GM18519 (cell line): ENCODE measurements around the gene SLC19A2.
"Not testable (repeated sequence)": the region's sequence is repeated elsewhere in the genome, so short reads cannot be mapped to it uniquely, and the experiment has no call there.

Source experiments
- ATAC-seq: cut with Tn5 transposase; IDR thresholded peaks from one replicate; pipeline ENCODE4 v1.9.1; 2021; ENCODE audit warnings: mild to moderate bottlenecking, moderate library complexity; ENCODE audit not compliant: unreplicated experiment, low FRiP score

Gene SLC19A2

GRCh38 chr1:169485431-169486280 is at the start of gene SLC19A2:
Gene SLC19A2, minus strand, starts transcription at chr1:169485944. Its CDS starts 178 bp downstream, at chr1:169485766.
- peak; percentile 97 for ATAC-seq

- no peak for ATAC-seq
Observed at GRCh38 chr1:169534653-169535052, 48.9 kb upstream of the SLC19A2 start.

- ATAC-seq, result not testable (repeated sequence)
Observed at GRCh38 chr1:169533528-169534190, 47.9 kb upstream of the SLC19A2 start.

DNA sequence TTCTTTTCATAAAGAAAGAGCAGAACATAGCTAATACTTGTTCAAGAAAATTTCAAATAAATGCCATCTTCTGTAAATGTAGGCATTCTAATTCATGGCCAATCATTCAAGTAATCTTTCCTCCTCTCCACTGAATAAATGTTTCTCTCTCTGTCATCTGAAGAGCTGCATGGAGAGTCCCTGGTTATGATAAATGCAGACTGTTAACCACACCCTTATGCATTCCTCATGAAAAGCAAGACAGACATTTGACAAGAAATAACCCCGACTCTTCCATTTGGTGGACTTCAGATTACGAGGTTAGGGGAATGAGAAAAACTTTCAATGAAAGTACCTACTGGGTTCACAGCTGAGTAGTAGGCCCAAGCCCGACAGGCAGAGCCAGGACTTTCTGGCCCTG is 44.7 kb upstream of the SLC19A2 start:
- ATAC-seq, result no peak

DNA sequence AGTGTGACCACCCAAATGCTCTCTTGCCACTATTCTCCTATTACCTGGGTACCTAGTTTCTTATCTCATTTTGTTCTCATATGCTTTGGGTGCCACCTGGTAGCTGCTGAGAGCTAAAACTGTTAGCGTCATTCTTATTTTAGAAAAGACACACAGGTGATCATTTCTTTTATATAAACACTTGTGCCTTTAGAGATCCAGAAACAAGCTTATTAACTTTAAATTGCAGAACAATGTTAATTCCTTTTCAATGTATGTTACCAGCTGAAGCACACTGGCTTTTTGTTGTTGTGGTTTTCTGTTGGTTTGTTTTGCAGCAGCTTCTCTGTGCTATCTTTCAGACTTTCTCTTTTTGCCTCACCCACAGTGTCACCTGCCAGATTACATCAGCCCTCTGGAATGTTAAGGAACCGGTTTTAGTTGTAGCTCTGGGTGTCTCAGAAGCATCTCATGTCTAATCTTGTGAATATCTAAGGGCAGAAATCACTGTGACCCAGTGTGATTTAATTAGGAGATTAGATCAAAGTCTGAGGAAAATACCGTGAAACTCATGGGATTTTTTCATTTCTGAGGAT is 43.4 kb upstream of the SLC19A2 start:
- no peak for ATAC-seq

- ATAC-seq, result no peak
Observed at GRCh38 chr1:169528215-169529067, 42.7 kb upstream of the SLC19A2 start.

DNA sequence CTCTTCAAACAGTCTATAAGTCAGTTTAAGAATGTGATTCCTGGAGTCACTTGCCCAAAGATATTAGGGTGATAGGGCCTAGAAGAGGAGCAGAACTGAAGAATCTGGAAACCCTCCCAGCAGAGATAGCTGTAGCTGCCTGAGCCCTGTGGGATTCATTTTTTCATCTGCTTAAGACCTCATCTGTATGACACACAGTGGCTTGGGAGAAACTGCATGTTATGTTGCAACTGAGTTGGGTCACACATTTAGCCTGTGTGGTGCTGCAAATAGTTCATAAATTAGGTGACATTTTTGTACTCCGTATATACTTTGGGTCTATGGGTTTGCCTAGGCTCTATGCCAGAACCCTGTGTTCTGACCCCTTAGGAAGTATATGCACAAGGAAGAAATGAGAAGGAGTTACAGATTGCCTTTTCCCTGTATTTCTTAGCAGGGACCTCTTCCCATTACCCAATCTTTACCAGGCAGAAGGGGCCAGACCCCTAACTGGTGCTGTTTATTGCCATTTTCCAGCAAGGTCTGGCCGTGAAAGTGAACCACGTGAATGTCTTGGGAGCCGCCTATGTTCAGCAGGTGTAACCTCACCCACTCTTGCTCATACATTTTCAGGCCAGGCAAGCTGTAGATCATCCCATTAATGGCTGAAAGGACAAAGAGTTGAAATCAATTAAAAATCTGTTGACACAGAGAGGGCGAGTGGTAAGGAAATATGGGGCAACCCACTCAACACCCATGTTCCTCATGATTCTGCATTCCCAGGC is 41.9 kb upstream of the SLC19A2 start:
- no peak for ATAC-seq

GRCh38 chr1:169527001-169527400 is 41.3 kb upstream of the SLC19A2 start:
- ATAC-seq, result no peak

DNA sequence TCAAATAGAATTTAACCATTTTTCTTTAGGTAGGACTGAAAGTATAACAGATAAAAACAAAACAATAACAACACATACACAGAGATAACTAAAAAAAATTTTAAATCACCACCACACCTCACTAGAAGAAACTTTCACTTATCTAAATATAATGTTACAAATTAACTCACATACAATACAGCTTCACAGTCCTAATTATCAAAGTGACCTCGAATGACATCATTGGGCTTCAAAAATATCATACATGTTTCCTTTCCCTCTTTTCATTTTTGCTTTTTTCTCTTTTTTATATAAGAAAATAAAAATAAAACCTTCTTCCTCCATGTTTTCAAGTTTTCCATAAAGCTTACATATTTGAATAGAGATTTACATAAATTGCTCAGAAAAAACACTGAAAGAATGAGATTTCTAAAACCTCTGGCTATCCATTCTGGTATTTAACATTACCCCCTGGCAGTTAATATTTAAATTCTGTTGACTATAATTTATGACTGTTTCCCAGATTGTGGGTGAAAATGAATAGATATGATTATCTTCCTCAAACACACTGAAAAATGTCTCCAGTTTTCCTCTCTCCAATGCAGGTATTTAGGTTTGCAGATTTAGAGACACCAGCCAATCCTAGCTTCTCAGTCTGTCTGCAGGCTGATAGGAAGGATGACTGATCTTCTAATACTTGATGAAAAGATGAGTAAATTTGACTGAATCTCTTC is 40.5 kb upstream of the SLC19A2 start:
- ATAC-seq, result no peak

GRCh38 chr1:169525391-169525790 is 39.6 kb upstream of the SLC19A2 start:
- no peak for ATAC-seq

DNA sequence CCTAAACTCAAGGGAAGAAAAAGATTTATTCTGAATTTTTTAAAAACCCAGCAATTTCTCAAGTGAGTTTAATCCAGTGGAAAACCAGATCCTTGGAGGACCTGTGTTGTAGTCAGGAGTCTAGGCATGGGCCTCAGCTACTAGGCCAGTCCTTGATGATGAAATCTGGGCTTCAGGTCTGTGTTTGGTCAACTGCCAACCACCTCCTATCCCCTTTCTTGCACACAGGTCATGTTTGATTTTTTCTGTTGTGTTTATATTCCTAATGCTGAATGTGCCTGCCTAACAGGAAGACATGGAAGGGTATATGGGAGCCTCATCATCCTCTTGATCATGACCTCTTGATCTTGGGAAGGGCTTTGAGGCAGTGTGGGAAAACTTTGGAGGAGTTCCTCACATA is 38.2 kb upstream of the SLC19A2 start:
- no peak for ATAC-seq

DNA sequence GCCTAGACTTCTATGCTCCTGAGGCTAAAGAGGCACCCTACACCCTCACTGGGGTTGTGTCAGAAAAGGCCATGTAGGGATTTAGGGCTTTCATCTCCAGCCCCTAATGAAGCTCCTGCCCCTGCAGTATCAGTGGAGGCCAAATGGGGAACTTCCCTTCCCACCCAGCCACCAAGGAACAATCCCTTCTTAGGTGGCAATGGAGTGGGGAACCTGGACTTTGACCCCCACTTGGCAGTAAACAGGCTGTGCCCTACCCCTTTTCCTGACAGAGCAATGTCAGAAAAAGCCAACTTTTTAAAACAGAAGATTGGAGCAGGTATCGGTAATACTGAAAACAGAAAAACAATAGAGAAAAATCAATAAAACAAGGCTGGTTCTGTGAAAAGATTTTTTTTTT is 35.5 kb upstream of the SLC19A2 start:
- ATAC-seq, result no peak

DNA sequence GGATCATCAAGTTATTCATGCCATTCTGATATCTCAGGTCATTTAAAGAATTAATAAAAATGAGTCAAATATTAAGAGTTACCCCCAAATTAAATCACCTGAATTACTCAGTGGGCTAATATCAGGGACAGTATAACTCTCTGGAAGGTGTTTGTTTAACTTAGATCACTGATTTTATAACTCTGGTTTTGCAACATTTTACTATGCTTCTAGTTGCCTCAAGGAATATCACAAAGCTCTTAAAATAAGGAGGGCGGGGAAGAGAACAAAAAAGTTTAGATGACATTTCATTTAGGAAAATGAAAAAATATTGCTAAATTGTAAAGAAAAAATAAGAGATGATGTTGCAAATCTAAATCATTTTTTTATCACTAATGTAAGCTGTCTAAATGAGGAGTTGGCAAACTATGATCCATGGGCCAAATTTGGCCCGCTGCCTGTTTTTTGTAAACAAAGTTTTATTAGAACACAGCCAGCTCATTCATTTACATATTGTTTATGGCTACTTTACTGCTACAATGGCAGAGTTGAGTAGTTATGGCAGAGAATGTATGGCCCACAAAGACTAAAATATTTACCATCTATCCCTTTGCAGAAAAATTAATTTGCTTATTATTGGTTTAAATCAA is 31.9 kb upstream of the SLC19A2 start:
- ATAC-seq, result no peak

GRCh38 chr1:169515641-169516040 is 29.9 kb upstream of the SLC19A2 start:
- no peak for ATAC-seq

GRCh38 chr1:169514566-169515270 is 29.0 kb upstream of the SLC19A2 start:
- no peak for ATAC-seq

- no peak for ATAC-seq
Observed at GRCh38 chr1:169513208-169513607, 27.5 kb upstream of the SLC19A2 start.

DNA sequence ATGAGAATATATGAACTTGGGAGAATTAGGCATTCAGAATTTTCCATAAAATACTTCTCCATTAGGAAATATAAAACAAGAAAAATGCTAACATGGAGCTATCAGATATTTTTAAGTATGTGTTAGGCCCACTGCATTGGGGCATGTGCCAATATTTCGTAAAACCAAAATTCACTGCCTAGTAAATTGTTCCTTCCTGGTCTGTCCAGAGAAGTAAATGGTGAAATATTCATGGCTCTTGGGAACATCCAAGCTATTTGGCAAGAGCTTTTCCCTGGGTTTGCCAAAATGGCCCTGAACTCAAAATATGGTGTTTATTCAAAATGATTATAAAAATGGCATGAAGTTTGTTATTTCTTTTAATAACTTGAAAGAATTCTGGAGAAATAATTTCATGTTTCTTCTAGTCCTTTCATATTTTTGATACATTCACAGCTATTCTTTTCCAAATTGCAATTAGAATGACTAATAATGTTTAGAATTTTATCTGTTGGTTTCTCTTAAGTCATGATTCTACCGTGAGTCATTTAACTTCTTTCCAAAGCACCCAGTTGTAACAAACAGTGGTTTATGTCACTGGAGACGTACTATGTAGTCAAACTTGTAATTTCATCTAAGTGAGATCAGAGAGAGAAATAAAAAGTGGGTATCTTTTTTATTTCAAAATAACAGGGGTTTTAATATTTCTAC is 25.7 kb upstream of the SLC19A2 start:
- no peak for ATAC-seq

DNA sequence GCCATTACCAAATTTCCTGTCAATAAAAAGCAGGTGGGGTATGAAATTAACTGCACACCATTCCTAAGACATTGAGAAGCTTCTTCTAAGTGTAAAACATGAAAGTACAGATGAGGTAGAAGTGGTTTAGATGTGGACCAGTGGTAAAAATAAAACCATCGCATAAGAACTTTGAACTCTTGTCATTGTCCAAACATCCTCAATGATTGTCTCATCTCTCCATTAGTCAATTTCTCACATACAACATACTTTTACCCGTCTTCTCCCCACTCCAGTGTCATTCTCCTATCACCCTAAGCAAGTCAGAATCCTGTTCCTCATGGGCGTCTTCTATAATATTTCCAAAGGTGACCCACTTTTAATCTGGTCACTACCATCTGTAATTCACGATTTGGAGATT is 24.3 kb upstream of the SLC19A2 start:
- ATAC-seq, result no peak
